ENCODE results near the gene CCDC106.
A peak's percentile ranks its signal among the peaks of the same experiment; 100 is the strongest.

CCDC106 gene

DNA sequence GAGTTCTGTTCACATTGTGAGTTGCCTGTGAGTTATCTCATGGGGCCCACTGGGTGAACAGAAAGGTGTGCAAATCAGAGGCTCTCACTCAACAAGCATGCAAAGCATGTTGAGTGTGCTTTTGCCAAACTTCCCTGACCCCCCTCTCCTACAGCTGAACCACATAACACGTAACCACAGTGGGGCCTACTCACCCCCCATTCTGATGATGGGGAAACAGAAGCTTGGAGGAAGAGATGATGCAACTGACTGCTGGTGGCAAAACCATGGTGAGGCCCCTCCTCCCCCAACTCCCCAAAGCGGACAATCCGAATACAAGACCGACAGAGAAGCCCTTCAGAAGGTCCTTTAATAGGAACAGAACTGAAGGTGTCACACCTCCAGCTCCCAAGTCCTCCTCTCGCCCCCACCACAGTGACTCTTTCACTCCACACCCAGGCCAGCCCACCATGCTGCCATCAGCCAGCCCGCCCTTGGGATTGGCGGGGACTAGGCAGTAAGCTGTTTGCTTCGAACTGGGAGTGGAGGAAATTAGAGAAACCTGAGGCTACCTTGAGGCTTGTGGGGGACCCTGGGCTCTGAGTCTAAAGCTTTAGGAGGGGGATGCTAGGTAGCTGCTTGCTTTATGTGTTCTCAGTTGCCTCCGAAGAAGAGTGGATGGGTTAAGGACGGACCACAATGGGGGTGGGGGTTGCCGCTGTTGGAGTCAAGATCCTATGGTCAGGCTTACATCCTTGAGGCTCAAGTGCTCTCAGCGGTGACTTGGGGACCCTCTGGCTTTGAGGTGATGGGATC, 27.4 kb upstream of the CCDC106 start:
- peak in 1 of 2 donors; percentile 20 for DNase-seq (ENCODE audit: low read depth in 2 of 2)
- H3K4me3 ChIP-seq (replicated peaks in 1 of 2; ENCODE audit: low read depth in 2 of 2, low read length in 2 of 2) = no peak overlapping the region

DNA sequence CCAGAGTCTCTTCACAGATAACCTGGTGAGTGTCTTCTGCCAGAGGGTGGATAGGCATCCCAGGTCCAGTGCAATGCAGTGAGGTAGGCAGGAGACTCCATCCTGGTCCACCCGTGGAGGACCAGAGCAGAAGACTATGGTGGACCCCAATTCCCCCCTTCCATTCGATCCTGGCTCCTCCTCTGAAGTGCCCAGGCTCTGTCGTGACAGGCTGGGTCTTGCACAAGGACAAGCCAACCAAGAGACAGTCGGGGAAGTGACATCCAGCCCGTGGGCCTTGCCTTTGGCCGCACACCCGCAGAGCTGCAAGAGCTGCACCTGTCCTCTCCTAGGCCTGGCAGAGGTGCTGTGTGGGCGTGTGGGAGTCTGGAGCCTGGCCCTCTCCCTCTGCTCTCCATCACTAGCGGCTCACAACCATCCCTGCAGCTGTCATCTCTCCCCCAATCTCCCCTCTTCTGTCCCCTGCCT, 26.8 kb upstream of the CCDC106 start:
- H3K4me3 ChIP-seq (replicated peaks in 1 of 2; ENCODE audit: low read depth in 2 of 2, low read length in 2 of 2) = no peak overlapping the region
- no peak for DNase-seq (ENCODE audit: low read depth in 2 of 2)
- TF ChIP-seq, protein P1, sequence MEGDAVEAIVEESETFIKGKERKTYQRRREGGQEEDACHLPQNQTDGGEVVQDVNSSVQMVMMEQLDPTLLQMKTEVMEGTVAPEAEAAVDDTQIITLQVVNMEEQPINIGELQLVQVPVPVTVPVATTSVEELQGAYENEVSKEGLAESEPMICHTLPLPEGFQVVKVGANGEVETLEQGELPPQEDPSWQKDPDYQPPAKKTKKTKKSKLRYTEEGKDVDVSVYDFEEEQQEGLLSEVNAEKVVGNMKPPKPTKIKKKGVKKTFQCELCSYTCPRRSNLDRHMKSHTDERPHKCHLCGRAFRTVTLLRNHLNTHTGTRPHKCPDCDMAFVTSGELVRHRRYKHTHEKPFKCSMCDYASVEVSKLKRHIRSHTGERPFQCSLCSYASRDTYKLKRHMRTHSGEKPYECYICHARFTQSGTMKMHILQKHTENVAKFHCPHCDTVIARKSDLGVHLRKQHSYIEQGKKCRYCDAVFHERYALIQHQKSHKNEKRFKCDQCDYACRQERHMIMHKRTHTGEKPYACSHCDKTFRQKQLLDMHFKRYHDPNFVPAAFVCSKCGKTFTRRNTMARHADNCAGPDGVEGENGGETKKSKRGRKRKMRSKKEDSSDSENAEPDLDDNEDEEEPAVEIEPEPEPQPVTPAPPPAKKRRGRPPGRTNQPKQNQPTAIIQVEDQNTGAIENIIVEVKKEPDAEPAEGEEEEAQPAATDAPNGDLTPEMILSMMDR (IDR thresholded peaks at IDR 0.05; ENCODE audit: low read depth, low read length) = no peak

More for the DNA sequence above, 27.4 kb upstream of the CCDC106 start:
- TF ChIP-seq, protein P1 (IDR thresholded peaks at IDR 0.05; ENCODE audit: low read depth, low read length) = no peak

DNA sequence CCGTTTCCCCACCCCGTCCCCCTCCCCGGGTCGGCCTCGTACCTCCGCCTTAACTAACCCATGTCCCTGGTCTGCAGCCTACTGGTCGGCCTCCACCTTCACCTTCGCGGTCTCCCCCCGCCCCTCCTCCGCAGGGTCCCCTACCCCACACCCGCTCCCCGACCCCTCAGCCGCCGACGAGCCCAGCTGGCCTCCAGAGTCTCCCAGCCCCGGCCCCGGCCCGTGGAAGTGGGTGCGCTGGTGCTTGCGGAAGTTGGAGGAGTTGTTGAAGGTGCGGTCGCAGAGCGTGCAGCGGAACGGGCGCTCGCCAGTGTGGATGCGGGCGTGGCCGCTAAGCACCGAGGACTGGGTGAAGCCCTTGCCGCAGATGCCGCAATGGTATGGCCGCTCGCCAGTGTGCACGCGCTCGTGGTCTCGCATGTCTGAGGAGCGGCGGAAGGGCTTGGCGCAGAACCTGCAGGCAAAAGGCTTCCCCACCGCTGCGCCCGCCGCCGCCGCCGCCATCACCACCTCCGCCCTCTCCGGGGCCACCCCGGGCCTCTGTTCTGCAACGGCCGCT, 26.3 kb upstream of the CCDC106 start:
- TF ChIP-seq, protein P1 (IDR thresholded peaks at IDR 0.05; ENCODE audit: low read depth, low read length) = no peak
- H3K4me3 ChIP-seq (replicated peaks in 1 of 2; ENCODE audit: low read depth in 2 of 2, low read length in 2 of 2) = no peak overlapping the region
- no peak for DNase-seq (ENCODE audit: low read depth in 2 of 2)

DNA sequence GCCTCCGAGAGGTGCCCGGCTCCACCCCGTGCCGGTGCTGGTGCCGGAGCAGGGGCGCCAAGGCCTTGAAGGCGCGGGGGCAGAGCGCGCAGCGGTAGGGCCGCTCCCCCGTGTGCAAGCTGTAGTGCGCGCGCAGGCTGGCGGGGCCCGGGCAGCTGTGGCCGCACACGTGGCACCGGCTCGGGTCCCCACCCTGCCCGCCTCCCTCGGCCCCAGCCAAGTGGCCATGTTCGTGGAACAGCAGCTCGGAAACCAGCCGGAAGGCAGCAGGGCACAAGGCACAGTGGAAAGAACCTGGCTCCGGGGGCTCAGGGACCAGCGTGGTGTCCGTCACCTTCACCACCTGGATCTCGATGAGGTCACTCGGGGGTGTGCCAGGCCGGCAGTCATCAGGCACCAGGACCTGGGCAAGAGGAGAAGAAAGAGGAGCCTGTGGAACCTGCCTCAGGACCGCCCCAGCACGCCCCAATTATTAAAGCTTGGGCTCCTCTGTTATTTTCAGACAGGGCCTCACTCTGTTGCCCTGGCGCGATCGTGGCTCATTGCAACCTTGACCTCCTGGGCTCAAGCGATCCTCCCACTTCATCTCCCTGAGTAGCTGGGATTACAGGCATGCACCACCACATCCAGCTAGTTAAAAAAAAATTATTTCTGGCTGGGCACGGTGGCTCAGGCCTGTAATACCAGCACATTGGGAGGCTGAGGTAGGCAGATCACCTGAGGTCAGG, 25.6 kb upstream of the CCDC106 start:
- TF ChIP-seq, protein P1 (IDR thresholded peaks at IDR 0.05; ENCODE audit: low read depth, low read length) = no peak
- DNase-seq (ENCODE audit: low read depth in 2 of 2) = no peak
- no peak overlapping the region for H3K4me3 ChIP-seq (replicated peaks in 1 of 2; ENCODE audit: low read depth in 2 of 2, low read length in 2 of 2)

DNA sequence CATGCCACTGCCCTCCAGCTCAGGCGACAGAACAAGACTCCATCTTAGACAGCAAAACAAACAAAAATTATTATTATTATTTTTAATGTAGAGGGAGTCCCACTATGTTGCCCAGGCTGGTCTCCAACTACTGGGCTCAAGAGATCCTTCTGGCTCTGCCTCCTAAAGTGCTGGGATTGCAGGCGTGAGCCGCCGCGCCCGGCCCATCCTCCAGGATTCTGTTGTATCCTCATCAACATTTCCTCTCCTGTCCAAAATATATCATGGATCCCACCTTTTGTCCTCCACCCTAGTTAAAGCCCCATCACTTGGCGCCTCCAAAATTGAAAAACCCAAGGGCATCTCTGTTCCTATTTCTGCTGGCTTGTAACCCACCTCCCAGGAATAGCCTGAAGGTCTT, 24.9 kb upstream of the CCDC106 start:
- TF ChIP-seq, protein P1 (IDR thresholded peaks at IDR 0.05; ENCODE audit: low read depth, low read length) = no peak
- DNase-seq (ENCODE audit: low read depth in 2 of 2) = no peak
- no peak overlapping the region for H3K4me3 ChIP-seq (replicated peaks in 1 of 2; ENCODE audit: low read depth in 2 of 2, low read length in 2 of 2)

DNA sequence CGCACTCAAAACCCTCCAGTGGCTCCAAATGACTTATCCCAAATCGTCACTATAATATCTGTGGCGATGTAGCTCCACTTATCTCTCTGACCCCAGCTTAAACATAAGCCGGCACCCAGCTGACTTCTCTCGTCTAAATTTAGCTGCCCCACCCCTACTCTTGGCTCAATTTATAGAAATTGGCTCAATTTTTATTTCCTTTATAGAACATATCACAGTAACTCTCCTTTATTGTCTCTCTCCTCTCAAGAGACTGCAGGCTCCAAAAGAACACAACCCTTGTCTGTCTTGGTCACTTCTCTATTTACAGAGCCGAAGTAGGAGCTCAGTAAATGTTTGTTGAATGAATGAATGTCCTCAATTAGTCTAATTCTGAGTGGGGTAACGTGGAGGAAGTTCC, 24.5 kb upstream of the CCDC106 start:
- DNase-seq (ENCODE audit: low read depth in 2 of 2) = no peak
- TF ChIP-seq, protein P1 (IDR thresholded peaks at IDR 0.05; ENCODE audit: low read depth, low read length) = no peak
- H3K4me3 ChIP-seq (replicated peaks in 1 of 2; ENCODE audit: low read depth in 2 of 2, low read length in 2 of 2) = peak overlapping the region in 1 of 2 donors; percentile 21

All from cardiac fibroblast (primary cell).